Activated naive CD4-positive, alpha-beta T cell treated with anti-CD3 and anti-CD28 coated beads for 36 hours (primary cell): ENCODE data around the gene SAP30. TPM values are rescaled to one million over a fixed set of nuclear protein-coding genes. Genes with fewer than 3 reads are reported as not detected.

ENCODE experiments used
- CTCF ChIA-PET: fragments of 350-600 bp; sonication (Branson Sonifier 250); formaldehyde crosslinking; loops from one replicate; lab custom pipeline; 2021; ENCODE audit warnings: antibody characterized with exemption; lab: Charles Lee
- DNase-seq: peaks from one replicate; pipeline ENCODE4 v3.0.0-alpha.2; 2020
- H3K27ac Mint-ChIP-seq: one replicate; pipeline ENCODE4 v1.8.0; 2021; ENCODE audit warnings: mild to moderate bottlenecking, mixed read lengths
- H3K27me3 Mint-ChIP-seq: one replicate; pipeline ENCODE4 v1.8.0; 2021; ENCODE audit warnings: low read depth, mixed read lengths
- H3K36me3 Mint-ChIP-seq: one replicate; pipeline ENCODE4 v1.8.0; 2021; ENCODE audit warnings: low read depth, mixed read lengths
- H3K4me1 Mint-ChIP-seq: one replicate; pipeline ENCODE4 v1.8.0; 2021; ENCODE audit warnings: low read depth, mixed read lengths
- H3K4me3 Mint-ChIP-seq: one replicate; pipeline ENCODE4 v1.8.0; 2021; ENCODE audit warnings: mild to moderate bottlenecking, moderate library complexity, mixed read lengths
- H3K9me3 Mint-ChIP-seq: one replicate; pipeline ENCODE4 v1.8.0; 2021; ENCODE audit warnings: mixed read lengths
- intact Hi-C: fragments of 100-400 bp; cut with micrococcal nuclease; formaldehyde crosslinking; loops from one replicate; pipeline ENCODE4 v1.15.1; 2023
- total RNA-seq, 2 experiments: library from RNA; stranded (reverse); gene quantifications; one replicate each; pipeline ENCODE4 v1.2.3, GENCODE V29; 2021

SAP30 gene
- total RNA-seq, 2 experiments from 2014 or later = 9.2 to 9.7 TPM

GRCh38 chr4:173371292-173372192 is 788 bp downstream of the SAP30 start:
- Mint-ChIP-seq H3K4me1 (peaks cover 16% of the 10 kb centered on the region), H3K4me3 (peak overlapping the region; percentile 99), H3K36me3 (peaks cover 5% of the 10 kb centered on the region), H3K9me3 (no peaks in the 10 kb centered on the region), H3K27me3 (peaks cover 20% of the 10 kb centered on the region), H3K27ac (no peak overlapping the region)
- intact Hi-C loops = loop anchor here (1.0 to 5.0 kb wide), 3 partner anchors 45 to 136 kb away; no protein-coding TSS in a partner anchor
- peak; percentile 37 for DNase-seq
- CTCF ChIA-PET = interaction anchor here (0.5 to 4.2 kb wide), 6 partner anchors 31 to 52 kb away, joined by 3 to 22 read pairs (median 4); partner anchors contain the start of gene HMGB2

DNA sequence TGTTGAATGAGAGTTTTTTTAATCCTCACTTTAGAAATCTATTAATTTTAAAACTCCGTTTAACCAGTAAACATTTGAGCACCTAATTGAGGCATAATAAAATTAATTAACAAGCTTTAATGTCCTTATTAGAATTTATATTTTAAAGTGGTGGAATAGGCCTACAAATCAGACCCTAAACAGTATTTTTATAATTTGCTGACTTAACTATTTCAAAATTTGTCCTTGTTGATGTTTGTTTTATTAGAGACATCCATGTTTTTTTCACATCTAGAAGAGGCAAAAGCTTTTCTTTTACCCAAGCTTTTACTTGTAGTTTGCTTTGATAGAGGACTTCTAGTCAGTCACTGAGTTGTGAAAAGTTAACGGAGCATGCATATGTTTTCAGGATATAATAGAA is 3.8 kb downstream of the SAP30 start:
- no peak for DNase-seq
- CTCF ChIA-PET = interaction anchor here (1.5 kb wide), 1 partner anchor 10 kb away, joined by 5 read pairs; no protein-coding TSS in a partner anchor
- intact Hi-C loops = loop anchor here (5.0 kb wide), 1 partner anchor 133 kb away; no protein-coding TSS in a partner anchor
- Mint-ChIP-seq H3K36me3 (peaks cover 5% of the 10 kb centered on the region), H3K27ac (no peak overlapping the region), H3K4me1 (peaks cover 5% of the 10 kb centered on the region), H3K4me3 (no peak overlapping the region), H3K27me3 (peaks cover 23% of the 10 kb centered on the region), H3K9me3 (no peaks in the 10 kb centered on the region)

DNA sequence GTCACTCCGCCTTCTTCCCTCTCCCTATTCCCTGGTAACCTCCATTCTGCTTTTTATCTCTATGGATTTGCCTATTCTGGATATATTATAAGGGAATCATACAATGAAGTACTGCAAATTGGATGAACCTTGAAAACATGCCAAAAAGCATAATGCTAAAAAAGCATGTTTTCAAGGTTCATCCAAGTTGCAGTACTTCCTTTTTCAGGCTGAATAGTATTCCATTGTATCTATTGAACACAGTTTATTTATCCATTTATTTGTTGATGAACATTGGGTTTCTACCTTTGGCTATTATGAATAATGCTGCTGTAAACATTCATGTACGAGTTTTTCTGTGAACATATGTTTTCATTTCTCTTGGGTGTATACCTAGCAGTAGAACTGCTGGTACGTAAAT is 9.2 kb downstream of the SAP30 start:
- Mint-ChIP-seq H3K9me3 (no peaks in the 10 kb centered on the region), H3K4me3 (no peak overlapping the region), H3K4me1 (no peaks in the 10 kb centered on the region), H3K36me3 (no peaks in the 10 kb centered on the region), H3K27ac (no peak overlapping the region), H3K27me3 (peaks cover 14% of the 10 kb centered on the region)
- no peak for DNase-seq
- CTCF ChIA-PET = no interaction called here
- intact Hi-C loops = no loop called here

DNA sequence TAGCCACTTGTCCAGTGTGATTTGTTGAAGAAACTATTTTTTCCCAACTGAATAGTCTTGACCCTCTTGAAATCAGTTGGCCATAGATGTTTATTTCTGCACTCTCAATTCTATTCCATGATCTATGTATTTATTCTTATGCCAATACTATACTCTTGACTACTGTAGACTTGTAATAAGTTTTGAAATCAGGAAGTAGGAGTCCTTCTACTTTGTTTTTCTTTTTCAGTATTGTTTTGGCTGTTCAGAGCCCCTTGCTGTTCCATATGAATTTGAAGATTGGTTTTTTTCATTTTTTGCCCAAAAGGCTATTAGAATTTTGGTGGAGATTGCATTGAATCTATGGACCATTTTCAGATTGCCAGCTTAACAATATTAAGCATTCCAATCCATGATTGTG is 10.2 kb downstream of the SAP30 start:
- CTCF ChIA-PET = no interaction called here
- H3K36me3 Mint-ChIP-seq = no peaks in the 10 kb centered on the region
- intact Hi-C loops = no loop called here
- no peaks in the 10 kb centered on the region for H3K4me1 Mint-ChIP-seq
- no peak overlapping the region for H3K27ac Mint-ChIP-seq
- peaks cover 14% of the 10 kb centered on the region for H3K27me3 Mint-ChIP-seq
- H3K4me3 Mint-ChIP-seq = no peak overlapping the region
- H3K9me3 Mint-ChIP-seq = no peaks in the 10 kb centered on the region
- DNase-seq = no peak

GRCh38 chr4:173381610-173382009 is 10.9 kb downstream of the SAP30 start:
- CTCF ChIA-PET = interaction anchor here (0.7 kb wide), 1 partner anchor 64 kb away, joined by 5 read pairs; no protein-coding TSS in a partner anchor
- H3K27ac Mint-ChIP-seq = no peak overlapping the region
- H3K36me3 Mint-ChIP-seq = no peaks in the 10 kb centered on the region
- no peak for DNase-seq
- no peaks in the 10 kb centered on the region for H3K9me3 Mint-ChIP-seq
- peaks cover 14% of the 10 kb centered on the region for H3K27me3 Mint-ChIP-seq
- intact Hi-C loops = no loop called here
- no peaks in the 10 kb centered on the region for H3K4me1 Mint-ChIP-seq
- H3K4me3 Mint-ChIP-seq = no peak overlapping the region

DNA sequence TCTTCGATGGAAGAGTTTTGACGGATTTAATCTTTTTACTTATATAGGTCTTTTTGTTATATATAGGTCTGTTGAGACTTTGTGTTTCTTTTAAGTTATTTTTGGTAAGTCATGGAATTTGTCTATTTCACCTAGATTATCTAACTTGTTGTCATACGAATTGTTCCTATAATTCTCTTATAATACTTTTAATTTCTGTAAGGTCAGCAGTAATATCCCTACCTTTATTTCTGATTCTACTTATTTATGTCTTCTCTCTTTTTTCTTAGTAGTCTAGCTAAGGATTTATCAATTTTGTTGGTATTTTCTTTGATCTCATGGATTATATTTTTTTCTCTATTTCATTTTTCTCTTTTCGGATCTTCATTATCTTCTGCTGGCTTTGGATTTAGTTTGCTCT is 11.6 kb downstream of the SAP30 start:
- intact Hi-C loops = no loop called here
- CTCF ChIA-PET = no interaction called here
- Mint-ChIP-seq H3K27ac (no peak overlapping the region), H3K36me3 (no peaks in the 10 kb centered on the region), H3K27me3 (peaks cover 18% of the 10 kb centered on the region), H3K4me3 (no peak overlapping the region), H3K4me1 (no peaks in the 10 kb centered on the region), H3K9me3 (no peaks in the 10 kb centered on the region)
- DNase-seq = no peak

DNA sequence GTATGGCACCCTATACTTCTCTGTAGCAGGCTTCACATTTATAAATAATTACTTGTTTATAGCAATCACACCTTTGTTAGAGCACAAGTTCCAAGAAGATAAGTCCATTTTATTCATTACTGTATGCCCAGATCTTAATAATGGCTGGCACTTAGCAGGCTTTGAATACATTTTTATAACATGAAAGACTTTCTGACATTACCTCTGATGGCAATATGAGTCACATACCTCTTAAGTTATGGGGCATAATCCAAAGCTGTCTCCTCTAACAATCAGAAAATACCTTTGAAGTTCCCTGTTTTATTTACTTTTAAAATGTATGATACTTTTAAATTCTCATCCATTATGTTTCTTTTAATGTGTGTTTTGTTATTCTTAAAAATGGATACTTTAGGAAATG is 16.0 kb downstream of the SAP30 start:
- CTCF ChIA-PET = no interaction called here
- Mint-ChIP-seq H3K36me3 (no peaks in the 10 kb centered on the region), H3K4me1 (no peaks in the 10 kb centered on the region), H3K27me3 (peaks cover 16% of the 10 kb centered on the region), H3K4me3 (no peak overlapping the region), H3K27ac (no peak overlapping the region), H3K9me3 (no peaks in the 10 kb centered on the region)
- intact Hi-C loops = no loop called here
- DNase-seq = no peak

DNA sequence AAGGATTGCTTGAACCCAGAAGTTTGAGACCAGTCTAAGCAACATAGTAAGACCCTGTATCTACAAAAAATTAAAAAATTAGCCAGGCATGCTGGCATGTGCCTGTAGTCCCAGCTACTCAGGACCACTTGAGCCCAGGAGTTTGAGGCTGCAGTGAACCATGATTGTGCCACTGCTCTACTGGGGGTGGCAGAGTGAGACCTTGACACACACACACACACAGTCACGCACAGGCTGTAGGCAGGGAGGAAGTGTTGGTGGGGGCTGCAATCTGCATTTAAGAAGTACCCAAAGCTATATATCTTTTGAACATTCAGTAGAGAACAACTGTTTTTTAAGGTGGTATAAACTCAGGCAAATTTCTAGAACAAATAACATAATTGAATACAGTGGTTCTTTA is 20.9 kb downstream of the SAP30 start:
- no peaks in the 10 kb centered on the region for H3K4me1 Mint-ChIP-seq
- CTCF ChIA-PET = no interaction called here
- H3K36me3 Mint-ChIP-seq = no peaks in the 10 kb centered on the region
- H3K27me3 Mint-ChIP-seq = peaks cover 10% of the 10 kb centered on the region
- H3K4me3 Mint-ChIP-seq = no peak overlapping the region
- no peak for DNase-seq
- intact Hi-C loops = no loop called here
- H3K27ac Mint-ChIP-seq = no peak overlapping the region
- H3K9me3 Mint-ChIP-seq = no peaks in the 10 kb centered on the region

DNA sequence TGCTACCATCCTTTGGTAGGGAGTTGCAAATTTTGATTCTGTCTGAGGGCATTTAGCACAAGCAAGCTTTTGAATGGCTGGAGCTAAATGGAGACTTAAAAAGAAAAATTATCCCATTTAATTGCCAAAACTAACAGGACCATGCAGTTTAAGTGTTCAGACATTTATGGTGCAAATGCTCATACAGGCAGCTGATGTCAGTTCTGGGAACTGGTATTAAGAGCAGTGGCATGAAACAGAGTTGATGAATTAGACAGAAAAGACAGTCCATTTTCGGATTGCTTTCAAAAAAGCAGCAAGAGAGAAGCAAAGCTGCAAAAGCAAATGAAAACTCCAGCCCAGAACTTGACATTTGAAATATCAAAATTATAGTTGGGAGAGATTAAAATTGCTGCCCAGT is 26.9 kb downstream of the SAP30 start:
- H3K9me3 Mint-ChIP-seq = no peaks in the 10 kb centered on the region
- CTCF ChIA-PET = interaction anchor here (0.7 to 1.0 kb wide), 2 partner anchors 9 to 30 kb away, joined by 3 read pairs; no protein-coding TSS in a partner anchor
- DNase-seq = no peak
- H3K27ac Mint-ChIP-seq = no peak overlapping the region
- intact Hi-C loops = no loop called here
- no peaks in the 10 kb centered on the region for H3K4me1 Mint-ChIP-seq
- peaks cover 11% of the 10 kb centered on the region for H3K27me3 Mint-ChIP-seq
- no peaks in the 10 kb centered on the region for H3K36me3 Mint-ChIP-seq
- H3K4me3 Mint-ChIP-seq = no peak overlapping the region

GRCh38 chr4:173398220-173398619 is 27.5 kb downstream of the SAP30 start:
- intact Hi-C loops = no loop called here
- Mint-ChIP-seq H3K27ac (no peak overlapping the region), H3K4me1 (no peaks in the 10 kb centered on the region), H3K4me3 (no peak overlapping the region), H3K9me3 (no peaks in the 10 kb centered on the region), H3K36me3 (no peaks in the 10 kb centered on the region), H3K27me3 (peaks cover 11% of the 10 kb centered on the region)
- DNase-seq = no peak
- CTCF ChIA-PET = interaction anchor here (1.0 kb wide), 1 partner anchor 31 kb away, joined by 3 read pairs; no protein-coding TSS in a partner anchor

DNA sequence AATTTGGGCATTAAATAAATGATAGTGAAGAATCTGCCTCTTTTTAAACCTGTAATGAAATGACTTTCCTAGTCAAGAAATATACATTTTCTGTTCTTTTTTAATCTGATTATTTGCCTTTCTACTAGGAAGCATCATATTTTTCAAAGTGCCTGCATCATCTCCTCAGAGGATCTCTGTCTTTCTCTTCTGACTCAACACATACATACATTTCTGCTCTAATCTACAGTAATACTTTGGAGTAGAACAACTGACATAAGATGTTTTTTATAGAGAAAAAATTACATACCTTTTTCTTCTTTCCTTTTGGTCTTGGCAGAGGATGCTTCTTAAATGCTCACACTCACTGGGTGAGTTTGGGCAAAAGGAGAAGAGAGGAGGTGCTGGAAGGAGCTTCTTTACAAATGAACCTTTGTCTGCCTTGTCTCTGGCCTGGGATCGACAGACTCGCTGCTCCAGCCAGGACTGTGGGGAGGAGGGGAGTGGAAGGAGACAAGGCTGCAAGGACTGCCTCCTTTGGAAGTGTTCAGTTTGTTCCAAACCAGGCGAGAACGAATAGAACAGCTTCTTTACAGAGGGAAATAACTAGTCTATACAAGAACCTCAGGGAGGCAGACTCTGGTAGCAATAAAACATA is 28.1 kb downstream of the SAP30 start, which contains the start of gene SCRG1:
Gene SCRG1 (minus strand): TSS at position 338 of the 637 bp plus-strand sequence. CDS start 7,702 bp downstream, outside the sequence.
- intact Hi-C loops = no loop called here
- Mint-ChIP-seq H3K27me3 (peaks cover 11% of the 10 kb centered on the region), H3K36me3 (no peaks in the 10 kb centered on the region), H3K4me1 (no peaks in the 10 kb centered on the region), H3K9me3 (no peaks in the 10 kb centered on the region), H3K4me3 (no peak within 1 kb of the TSS), H3K27ac (no peak within 1 kb of the TSS)
- CTCF ChIA-PET = interaction anchor here (0.7 to 1.1 kb wide), 2 partner anchors 19 to 84 kb away, joined by 3 to 4 read pairs; no protein-coding TSS in a partner anchor
- DNase-seq = no peak

GRCh38 chr4:173401063-173401462 is 30.3 kb downstream of the SAP30 start:
- CTCF ChIA-PET = interaction anchor here (0.6 kb wide), 1 partner anchor 235 kb away, joined by 4 read pairs; no protein-coding TSS in a partner anchor
- intact Hi-C loops = no loop called here
- no peaks in the 10 kb centered on the region for H3K9me3 Mint-ChIP-seq
- H3K27ac Mint-ChIP-seq = no peak overlapping the region
- DNase-seq = no peak
- H3K4me3 Mint-ChIP-seq = no peak overlapping the region
- peaks cover 11% of the 10 kb centered on the region for H3K27me3 Mint-ChIP-seq
- H3K36me3 Mint-ChIP-seq = no peaks in the 10 kb centered on the region
- H3K4me1 Mint-ChIP-seq = no peaks in the 10 kb centered on the region
